Non-pigmented ciliary epithelial cell (primary cell): ENCODE data around the gene TBXA2R.

Experiments
- DNase-seq: peaks from one replicate; pipeline ENCODE4 v3.0.0-alpha.2; 2010; ENCODE audit warnings: low read depth

The TBXA2R gene

DNA sequence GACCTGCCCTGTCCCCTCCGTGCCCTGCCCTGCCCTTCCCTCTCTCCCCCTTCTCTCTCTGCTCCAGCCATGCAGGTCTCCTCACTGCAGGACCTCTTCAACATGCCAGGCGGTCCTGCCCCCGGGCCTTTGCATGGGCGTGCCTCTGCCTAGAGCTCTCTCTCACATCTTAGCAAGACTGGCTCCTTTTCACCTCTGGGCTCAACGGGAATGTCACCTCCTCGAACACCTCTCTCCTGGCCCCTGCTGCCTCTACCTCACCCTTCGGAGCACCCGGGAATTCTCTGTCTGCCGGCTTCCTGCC is 54.9 kb downstream of the TBXA2R start:
- DNase-seq = no peak

GRCh38 chr19:3550947-3551791 is 55.5 kb downstream of the TBXA2R start:
- no peak for DNase-seq

DNA sequence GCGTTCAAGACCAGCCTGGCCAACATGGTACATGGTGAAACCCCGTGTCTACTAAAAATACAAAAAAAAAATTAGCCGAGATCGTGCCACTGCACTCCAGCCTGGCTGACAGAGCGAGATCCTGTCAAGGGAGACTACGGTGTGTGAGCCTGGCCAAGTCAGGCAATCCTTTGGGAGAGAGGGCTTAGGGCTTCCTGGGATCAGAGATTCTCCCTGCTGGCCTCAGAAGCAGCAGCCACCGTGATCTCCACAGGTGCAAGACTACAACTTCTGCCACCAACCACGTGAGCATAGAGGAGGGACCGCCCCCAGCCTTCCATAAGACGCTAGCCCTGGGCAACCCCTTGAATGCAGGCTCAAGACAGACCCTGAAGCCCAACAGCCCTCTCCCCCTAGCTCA is 56.9 kb downstream of the TBXA2R start:
- no peak for DNase-seq

GRCh38 chr19:3548606-3549005 is 58.1 kb downstream of the TBXA2R start:
- no peak for DNase-seq

GRCh38 chr19:3547767-3548282 is 58.9 kb downstream of the TBXA2R start:
- no peak for DNase-seq

DNA sequence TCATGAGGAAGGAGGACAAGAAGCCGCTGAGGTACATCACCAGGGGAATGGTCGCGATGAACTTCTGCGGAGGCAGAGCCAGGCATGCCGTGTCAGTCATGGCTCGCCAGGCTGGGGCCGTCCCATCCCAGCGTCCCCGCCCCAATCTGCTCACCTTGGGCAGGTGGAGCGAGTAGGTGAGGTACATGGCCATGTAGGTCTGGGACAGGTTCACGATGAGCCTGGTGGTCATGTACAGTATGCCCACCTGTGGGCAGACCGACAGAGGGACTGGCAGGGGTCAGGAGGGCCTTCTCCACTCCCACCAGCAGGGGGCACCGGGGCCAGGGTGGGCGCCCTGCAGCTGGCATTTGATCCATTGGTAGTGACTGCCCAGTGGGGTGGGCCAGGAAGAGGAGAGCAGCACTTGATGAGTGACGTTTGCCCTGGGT is 59.4 kb downstream of the TBXA2R start:
- DNase-seq = no peak

DNA sequence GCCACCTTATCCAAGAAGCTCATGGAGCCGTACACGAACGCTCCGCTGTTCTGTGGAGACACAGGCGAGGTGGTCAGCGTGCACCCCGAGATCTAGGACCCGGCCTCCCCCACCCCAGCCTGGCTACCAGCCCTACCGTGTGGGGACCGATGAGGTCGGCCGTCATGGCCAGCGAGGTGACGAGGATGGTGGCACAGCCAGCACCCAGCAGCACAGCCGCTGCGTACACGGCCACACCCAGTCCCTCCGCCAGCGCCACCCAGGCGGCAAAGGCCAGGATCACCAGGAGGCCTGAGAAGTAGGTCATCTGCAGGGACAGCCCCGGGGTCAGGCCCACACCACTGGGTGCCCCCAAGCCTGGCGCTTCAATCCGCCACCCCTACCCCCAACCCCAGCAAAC is 60.6 kb downstream of the TBXA2R start:
- no peak for DNase-seq

GRCh38 chr19:3545669-3546034 is 61.0 kb downstream of the TBXA2R start:
- no peak for DNase-seq

DNA sequence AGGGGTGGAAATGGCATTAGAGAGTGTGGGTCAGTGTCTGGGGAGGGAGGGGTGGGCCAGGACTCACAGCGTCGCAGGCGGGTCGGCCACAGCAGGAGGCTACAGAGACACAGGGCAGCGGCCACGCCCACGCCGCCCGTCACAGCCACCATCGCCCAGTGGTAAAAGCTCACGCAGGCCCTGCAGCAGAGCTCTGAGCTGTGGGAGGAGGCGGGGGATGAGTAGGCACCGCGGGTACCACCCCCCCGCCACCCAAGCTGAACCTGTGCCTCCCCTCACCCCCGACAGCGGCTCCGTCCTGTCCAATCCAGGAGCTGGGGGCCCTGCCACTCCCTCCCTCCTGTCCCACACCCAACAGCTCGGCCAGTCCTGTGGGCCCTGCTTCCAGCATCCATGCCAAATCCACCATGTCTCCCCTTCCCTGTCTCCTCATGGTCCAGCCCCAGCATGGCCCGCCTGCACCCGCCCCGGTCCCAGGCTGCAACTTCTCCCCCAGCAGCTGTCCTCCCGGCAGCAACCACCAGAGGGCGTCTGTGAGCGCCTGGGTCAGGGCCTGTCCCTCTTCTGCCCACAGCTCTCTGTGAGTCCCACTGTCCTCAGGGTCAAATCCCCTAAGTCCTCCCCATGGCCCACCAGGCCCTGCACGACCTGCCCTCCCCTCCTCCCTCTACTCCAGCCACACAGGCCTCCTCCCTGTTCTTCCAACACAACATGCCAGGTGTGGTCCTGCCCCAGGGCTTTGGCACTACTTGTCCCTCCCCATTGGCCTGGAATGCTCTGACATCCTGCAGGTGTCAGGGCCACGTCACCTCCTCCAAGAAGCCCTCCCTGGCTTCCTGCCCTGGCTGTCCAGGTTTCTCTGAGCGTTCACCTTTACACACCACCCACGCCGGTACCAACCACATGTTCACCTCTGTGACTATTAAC is 61.7 kb downstream of the TBXA2R start:
- no peak for DNase-seq
